HL-60/S4 (cell line): ENCODE data around the gene ATP1A3.
"Not testable (repeated sequence)": the region's sequence is repeated elsewhere in the genome, so short reads cannot be mapped to it uniquely, and the experiment has no call there.

Experiments
- in situ Hi-C: fragments of 300-500 bp; cut with MboI; formaldehyde crosslinking; loops from 2 replicates; pipeline ENCODE4 v1.14.3; 2022; ENCODE audit warnings: low sequenced_read_pairs

Gene ATP1A3

DNA sequence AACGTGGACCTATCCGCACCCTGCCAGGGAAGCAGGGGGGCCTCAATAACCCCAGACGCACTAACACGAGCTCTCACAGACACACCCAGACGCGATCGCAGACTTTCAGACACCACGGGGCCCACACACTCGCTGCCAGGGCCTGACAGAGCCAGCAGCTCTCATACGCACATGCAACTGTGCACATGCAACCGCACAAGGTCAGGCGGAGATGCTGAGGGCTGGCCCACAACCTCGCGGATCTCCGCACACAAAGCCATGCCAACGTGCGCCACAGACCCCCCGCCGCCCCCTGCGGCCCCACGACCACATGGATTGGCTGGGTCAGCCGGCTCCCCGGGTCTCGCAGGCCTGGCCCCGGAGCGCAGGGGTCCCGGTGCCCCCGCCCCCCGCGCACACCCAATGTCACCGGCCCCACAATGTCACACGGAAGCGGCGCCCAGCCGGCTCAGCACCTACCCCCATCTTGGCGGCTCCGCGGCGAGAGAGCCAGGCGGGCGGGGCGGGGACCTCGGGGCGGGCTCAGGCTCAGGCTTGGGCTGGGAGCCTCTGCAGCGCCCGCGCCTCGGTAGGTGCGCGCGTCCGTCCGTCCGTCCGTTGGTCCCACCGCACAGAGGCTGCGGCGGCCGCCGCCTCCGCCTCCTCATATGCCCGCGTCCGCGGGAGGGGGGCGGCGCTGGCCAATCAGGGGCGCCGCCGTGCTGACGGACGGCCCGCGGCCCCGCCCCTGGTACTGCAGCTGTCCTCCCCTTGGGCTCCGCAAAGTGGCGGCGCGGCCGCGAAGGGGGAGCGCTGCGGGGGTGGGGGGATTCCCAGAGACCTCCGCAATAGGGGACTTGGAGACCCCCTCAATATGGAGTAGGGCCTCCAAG lies at the start of gene ATP1A3:
Gene ATP1A3, minus strand, starts transcription at position 619 of the 872 bp plus-strand sequence. Its CDS starts 154 bp downstream, at position 465.
- in situ Hi-C loops, result no loop called here

DNA sequence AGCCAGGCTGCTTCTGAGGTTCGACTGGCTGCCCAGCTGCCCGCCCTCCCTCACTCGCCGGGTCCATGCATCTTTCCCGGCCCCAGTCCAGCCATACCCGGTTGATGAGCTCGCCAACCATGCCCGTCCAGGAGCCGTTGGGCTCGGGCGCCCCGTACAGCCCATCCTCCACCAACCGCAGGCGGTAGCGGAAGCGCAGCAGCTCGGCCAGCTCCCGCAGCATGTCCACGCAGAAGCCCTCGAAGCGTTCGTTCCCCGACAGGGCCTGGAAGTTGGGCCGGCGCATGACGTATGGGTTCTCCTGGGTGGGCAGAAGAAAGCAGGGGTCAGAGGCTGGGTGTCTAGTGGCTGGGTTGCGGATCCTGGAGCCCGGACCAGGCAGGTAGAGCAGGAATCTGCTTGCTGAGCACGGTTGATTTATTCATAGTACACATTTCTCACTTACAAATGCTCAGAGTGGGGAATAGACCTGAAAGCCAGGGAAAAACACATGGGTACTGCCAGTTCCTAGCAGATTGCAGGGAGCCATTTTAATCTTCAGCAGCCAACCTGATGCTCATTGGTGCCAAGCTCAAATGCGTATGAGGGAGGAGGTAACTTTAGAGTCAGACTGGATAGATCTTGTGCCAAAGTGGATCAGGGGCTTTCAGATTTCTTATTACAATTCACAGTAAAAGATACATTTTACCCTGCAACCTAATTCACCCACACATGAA lies 48.6 kb upstream of the ATP1A3 start:
- in situ Hi-C loops, result no loop called here

DNA sequence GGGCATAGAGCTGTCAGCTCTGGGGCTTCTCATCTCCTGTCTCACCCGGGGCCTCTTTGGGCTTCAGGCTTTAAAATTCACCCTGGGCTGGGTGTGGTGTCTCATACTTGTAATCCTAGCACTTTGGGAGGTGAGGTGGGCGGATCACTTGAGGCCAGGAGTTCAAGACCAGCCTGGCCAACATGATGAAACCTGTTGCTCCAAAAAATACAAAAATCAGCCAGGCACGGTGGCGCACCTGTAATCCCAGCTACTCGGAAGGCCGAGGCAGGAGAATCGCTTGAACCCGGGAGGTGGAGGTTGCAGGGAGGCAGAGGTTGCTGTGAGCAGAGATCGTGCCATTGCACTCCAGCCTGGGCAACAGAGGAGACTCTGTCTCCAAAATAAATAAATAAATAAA lies 46.5 kb upstream of the ATP1A3 start:
- in situ Hi-C loops, result not testable (repeated sequence)

DNA sequence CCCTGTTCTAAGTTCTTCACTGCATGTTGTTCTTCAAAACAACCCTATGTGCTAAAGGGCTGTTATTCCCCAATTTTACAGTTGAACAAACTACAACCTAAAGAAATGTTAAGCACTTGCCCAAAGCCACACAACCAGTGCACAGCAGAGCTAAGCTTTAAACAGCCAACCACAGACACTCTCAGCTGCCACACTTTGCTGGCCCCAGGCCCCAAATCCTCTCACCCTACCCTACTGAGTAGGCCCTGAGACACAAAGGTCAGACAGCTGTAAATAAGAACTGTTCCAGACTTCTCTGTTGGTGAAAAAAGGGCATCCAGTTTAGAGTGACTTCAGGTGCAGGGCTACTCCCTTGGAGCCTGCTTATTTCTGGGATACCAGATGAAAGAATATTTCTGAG lies 46.0 kb upstream of the ATP1A3 start:
- in situ Hi-C loops, result no loop called here

DNA sequence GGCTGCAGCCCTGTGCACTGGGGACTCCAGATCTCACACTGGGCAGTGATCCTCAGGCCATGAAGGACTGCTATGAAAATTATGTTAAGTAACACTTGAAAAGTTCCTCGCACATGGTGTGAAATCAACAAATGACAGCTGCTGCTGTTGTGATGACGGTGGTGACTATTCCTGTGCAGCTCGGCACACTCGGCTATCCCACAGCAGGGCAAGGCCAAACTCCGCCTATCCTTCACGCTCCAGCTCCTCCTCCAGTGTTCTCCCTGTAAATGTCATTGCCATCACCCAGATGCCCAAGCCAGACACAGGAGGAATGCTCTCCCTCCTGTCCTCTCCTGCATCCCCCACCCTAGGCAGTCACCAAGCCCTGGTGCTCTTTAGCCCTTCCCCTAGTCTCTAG lies 44.6 kb upstream of the ATP1A3 start:
- in situ Hi-C loops, result no loop called here

DNA sequence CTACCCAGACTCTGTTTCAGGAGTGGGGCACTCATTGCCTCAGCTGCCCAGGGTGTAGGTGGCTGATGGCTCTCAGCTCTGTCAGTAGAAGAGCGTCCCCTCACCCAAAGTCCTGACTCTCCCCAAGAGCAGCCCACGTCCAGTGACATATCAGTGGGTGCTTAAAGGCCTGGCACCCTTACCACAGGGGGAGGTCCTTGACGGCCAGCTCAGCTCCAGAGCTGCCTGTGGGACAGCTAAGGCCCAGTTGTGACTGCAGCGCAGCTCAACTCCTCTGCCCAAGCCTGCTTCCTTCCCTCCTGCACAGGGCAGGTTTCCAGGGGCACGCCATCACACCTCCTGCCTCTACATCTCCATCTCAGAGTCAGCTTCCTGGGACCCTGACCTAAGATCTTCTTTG lies 43.6 kb upstream of the ATP1A3 start:
- in situ Hi-C loops, result no loop called here

DNA sequence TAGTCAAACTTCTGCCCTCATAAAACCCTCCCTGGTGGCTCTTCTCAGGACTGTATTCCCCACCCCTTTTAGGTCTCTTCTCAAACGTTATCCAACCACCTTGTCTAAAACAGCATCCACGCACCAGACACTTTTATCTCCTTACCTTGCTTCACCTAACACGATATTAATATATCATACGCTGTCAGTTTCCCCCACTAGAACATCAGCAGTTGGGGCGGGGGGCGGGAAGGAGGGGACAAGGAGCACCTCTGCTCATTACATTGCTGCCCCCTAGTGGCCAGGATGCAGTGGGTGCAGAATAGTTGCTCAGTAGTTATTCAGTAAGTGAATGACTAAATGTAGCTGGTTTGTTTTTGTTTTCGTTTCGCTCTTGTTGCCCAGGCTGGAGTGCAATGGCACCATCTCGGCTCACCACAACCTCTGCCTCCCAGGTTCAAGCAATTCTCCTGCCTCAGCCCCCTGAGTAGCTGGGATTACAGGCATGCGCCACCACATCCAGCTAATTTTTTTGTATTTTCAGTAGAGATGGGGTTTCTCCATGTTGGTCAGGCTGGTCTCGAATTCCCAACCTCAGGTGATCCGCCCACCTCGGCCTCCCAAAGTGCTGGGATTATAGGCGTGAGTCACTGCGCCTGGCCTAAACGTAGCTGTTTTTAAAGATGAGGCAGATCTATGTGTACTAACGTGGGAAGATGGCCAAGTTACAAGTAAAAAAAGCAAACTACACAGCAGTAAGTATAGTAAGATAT lies 40.8 kb upstream of the ATP1A3 start:
- in situ Hi-C loops, result not testable (repeated sequence)

DNA sequence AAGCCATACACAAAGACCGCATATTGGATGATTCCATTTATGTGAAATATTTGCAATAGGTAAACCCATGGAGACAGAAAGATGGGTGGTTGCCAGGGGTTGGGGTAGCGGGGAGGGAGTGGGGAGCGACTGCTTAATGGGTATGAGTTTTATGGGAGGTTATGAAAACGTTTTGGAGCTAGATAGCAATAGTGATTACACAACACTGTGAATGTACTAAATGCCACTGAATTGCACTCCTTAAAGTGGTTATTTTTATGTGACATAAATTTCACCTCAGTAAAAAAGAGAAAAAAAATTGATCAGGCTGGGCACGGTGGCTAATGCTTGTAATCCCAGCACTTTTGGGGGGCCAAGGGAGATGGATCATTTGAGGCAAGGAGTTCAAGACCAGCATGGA lies 39.4 kb upstream of the ATP1A3 start:
- in situ Hi-C loops, result no loop called here

DNA sequence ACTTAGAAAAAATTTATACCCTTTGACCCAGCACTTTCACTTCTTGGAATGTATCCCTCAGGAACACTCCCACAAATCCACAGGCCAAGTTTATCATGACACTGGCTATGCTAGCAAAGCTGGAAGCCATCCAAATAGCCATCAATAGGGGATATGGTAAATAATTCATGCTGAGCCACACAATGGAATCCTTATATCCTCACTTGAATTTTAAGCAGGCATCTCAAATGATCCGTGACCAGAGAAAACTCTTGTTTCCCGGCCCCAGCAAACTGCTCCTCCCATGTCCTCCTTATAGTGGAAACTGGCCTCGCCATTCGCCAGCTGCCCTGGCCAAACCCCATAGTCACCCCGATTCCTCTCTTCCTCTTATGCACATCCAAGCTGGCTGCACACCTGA lies 38.4 kb upstream of the ATP1A3 start:
- in situ Hi-C loops, result no loop called here

DNA sequence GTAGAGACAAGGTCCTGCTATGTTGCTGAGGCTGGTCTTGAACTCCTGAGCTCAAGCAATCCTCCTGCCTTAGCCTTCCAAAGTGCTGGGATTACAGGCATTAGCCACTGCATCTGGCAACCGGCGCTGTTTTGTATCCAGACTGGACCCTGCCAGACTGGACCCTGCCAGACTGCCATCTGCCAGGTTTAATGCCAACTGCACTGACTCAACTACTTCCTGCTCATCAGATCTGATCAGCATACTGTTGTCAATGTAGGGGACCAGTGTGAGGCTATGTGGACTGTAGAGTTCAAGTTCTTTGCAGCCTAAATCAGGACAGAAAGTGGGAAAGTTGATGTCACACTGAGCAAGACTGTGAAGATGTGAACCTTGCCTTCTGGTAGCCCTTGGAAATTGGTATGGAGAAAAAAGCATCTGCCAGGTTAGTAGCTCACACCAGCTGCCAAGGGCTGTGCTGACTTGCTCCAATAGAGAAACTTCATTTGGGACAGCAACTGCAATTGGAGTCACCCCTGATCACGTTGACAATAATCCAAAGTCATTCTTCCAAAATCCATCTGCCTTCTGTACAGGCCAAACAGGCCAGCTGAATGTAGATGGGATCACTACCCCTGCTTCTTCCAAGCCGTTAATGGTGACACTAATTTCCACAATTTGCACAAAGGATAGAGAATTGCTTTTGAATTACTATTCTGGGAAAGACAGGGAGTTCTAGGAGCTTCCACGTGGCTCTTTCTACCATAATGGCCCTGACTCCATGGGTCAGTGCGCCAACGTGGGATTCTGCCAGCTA lies 36.8 kb upstream of the ATP1A3 start:
- in situ Hi-C loops, result no loop called here

DNA sequence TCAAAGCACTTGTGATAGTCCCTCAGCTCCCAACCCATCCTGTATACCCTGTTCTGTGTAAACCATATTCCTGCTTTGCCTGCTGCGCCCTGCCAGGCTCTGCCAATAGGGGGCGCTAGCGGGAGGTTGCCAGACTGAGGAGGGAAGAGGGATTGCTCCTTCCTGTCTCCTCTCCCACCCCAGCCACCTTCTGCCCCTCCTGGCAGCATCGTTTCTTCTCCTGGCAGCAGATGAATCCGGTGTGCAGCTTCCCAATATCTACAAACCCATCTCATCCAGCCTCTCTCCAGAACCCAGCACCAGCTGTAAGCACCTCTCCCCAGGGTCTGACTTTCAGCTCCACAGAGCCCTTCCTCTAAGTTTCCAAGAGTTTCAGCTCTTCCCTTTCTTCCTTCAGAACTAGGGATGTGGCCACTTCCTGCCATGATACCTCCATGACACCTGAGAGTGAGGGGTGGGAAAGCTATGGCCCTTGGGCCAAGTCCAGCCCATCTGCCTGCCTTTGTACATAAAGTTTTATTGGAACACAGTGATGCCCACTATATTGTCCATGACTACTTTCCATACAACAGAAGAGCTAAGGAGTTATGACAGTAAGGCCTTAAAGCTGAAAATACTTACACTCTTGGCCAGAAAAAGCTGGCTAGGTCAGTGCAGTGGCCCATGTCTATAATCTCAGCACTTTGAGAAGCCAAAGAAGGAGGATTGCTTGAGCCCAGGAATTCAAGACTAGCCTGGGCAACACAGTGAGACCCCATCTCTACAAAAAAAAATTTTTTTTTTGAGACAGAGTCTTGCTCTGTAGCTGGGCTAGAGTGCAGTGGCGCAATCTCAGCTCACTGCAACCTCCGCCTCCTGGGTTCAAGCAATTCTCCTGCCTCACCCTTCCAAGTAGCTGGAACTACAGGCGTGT lies 34.5 kb upstream of the ATP1A3 start:
- in situ Hi-C loops, result no loop called here

DNA sequence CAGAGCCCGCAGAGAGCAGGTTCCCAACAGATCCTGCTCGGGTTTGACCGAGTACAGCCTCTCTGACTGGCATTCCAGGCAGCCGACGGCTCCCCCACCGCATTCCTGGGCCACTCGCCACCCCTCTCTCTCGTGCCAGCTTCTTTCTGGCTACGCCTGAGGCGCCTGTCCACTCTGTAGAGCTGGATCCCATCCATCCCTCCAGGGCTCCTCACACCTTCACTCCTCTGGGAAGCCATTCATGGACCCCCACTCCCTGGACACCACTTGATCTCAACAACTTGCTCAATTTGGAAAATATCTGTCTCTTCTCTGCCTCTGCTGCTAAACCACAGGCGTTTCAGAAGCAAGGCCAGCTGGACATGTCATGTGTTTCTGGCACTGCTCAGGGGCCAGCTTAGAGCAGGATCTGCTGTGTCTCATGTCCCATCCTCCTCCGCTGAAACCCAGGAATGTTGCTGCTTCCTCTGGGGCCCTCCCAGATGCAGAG lies 30.6 kb upstream of the ATP1A3 start:
- in situ Hi-C loops, result no loop called here

DNA sequence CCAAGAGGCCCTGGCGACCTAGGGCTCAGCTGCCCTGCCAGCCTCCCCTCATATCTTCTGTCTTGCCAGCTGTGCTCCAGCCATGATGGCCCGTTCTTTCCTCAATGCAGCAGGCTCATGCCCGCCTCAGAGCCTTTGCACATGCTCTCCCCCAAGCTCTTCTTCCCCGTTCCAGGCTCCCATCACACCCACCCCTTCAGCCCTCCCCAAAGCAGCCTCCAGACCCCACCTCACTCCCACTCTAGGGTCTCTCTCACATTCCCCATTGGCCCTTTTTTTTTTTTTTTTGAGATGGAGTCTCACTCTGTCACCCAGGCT lies 29.9 kb upstream of the ATP1A3 start:
- in situ Hi-C loops, result no loop called here

DNA sequence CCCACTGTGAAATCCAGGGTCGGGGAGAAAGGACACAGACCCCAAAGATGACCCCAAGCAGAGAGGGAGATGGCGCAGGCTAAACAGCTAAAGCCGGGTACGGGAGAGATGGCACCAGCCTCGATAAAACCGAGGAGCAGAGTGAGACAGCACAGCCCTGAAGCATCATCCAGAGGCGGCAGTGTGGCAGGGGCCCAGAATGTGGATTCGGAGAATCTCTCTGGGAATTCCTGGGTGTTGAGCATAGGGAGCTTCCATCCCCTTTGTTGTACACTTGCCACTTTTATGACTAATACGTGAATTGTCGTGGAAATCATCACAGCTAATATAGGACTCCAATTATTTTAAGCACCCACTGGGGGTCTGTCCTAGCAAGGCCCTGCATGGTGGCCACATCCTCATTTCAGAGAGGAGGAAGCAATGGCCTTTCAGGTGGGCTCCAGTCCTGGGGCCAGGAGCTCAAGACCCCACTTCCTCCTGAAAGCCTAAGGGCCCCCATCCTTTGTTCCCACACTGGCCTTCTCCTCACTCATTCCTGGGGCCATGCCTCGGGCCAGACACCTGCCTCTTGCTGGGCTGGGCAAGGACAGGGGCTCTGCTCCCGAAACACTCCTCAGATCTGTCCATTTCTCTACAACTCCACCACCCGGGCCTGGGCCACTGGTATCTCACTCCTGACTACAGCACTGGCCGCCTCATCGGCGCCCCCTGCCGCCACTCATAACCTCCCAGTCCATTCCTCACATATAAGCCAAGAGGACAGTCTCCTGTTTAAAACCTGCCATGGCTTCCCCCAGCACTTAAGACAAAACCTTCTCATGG lies 29.3 kb upstream of the ATP1A3 start:
- in situ Hi-C loops, result no loop called here

DNA sequence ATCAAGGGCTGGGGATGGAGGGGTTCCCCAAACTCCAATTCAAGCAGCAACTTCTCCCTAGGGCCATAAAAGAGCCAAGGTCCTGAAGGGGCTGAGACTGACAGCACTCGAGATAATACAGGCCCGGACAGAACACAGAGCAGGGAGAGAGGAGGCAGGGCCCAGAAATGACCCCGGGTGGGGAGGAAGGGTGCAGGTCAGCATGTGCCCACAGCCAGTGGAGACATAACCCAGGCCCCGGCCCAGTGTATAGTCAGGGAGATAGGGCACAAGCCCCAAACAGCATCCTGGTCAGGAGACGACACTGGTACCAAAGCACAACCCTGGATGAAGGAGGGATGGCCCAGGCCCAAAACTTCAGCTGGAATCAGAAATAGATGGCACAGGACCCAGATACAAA lies 28.6 kb upstream of the ATP1A3 start:
- in situ Hi-C loops, result no loop called here

DNA sequence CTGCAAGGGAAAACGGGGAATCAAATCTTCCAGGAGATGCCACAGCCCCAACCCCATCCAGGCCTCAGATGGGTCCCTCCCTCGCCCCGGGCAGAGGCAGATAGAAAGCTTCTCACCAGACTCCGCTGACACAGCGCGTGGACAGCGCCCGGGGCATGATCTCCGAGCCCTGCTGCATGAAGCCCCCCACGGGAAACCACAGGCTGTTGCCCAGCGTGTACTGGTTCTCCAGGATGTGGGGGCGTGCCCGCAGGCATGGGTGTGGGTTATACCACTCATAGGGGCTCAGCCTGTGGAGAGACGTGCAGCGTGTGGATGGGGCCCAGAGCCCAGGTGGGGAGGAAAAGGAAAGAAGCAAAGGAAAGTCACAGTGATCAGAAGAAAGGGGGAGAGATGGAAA lies 27.2 kb upstream of the ATP1A3 start:
- in situ Hi-C loops, result no loop called here

DNA sequence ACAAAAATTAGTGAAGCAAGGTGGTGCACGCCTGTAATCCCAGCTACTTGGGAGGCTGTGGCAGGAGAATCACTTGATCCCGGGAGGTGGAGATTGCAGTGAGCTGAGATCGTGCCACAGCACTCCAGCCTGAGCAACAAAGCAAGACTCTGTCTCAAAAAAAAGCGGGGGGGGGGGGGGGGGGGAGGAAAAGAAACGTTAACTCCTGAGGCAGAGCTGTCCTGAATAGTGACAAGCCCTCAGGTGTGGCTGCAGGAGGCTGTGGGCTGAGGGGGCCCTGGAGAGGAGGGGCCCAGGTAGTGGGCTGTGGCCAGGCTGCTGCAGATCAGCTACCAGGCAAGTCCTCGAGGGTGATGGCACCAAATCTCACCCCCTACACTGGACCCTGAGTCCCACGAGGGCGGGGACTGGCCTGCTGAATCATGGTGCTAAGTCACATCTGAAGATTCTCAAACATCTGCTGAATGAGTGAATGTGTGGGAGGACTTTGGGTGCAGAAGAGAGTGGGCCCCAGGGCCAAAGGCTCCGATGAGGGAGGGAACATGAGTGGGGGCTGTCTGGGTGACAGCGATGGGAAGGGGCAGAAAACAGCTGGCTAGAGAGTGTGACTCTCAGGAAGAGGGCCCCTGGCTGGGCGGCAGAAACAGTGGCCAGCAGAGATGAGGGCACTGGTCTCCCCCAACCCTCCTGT lies 24.6 kb upstream of the ATP1A3 start:
- in situ Hi-C loops, result no loop called here

DNA sequence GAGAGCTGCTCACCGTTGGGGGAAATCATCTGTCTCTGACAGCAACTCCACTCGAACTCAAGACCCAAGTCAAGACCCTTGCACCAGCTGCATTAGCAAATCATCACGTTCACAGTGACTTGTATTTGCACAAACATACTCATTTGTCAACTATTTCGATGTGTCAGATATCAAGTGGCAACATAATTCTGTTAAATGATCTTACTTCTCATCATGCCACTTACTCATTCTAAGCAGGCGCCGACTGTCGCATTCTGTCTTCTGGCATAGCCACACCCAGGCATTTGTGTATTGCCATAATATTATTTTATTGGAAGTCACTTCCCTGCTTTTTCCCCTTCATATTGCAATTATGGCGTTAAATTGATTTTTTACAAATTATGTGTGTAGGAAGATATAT lies 23.0 kb upstream of the ATP1A3 start:
- in situ Hi-C loops, result no loop called here
